GM06990 (cell line): ENCODE data around the gene FOXN1.

ENCODE experiments used
- DNase-seq: peaks from one replicate; pipeline ENCODE4 v3.0.0-alpha.2; 2011; ENCODE audit not compliant: insufficient read length; ENCODE audit errors: extremely low read depth
- H3K27me3 ChIP-seq: replicated peaks from 2 replicates; pipeline ENCODE4 v1.6.0; 2011; ENCODE audit warnings: low read length; ENCODE audit not compliant: control insufficient read depth, insufficient read depth
- H3K36me3 ChIP-seq: 2 replicates; pipeline ENCODE4 v1.5.1; 2011; ENCODE audit warnings: low read length; ENCODE audit not compliant: control insufficient read depth, insufficient read depth
- H3K4me3 ChIP-seq: replicated peaks from 2 replicates; pipeline ENCODE4 v1.5.1; 2011; ENCODE audit warnings: low read depth, mild to moderate bottlenecking, control low read depth, low read length
- CTCF ChIP-seq: IDR thresholded peaks from 2 replicates; pipeline ENCODE4 v1.5.1; 2011; ENCODE audit warnings: low read length, control low read depth, mild to moderate bottlenecking, inconsistent platforms; ENCODE audit not compliant: insufficient read depth, poor library complexity, severe bottlenecking

Gene FOXN1

GRCh38 chr17:28476076-28476865 lies 29.9 kb upstream of the FOXN1 start:
- DNase-seq: no peak
- TF ChIP-seq CTCF: no peak
- Histone ChIP-seq H3K27me3 (no peaks in the 10 kb centered on the region), H3K36me3 (no peaks in the 10 kb centered on the region), H3K4me3 (no peak overlapping the region)

GRCh38 chr17:28477928-28478327 lies 28.2 kb upstream of the FOXN1 start:
- no peak overlapping the region for H3K4me3 ChIP-seq
- no peaks in the 10 kb centered on the region for H3K36me3 ChIP-seq
- no peak for TF ChIP-seq CTCF
- DNase-seq: no peak
- no peaks in the 10 kb centered on the region for H3K27me3 ChIP-seq

GRCh38 chr17:28478712-28479615 lies 27.2 kb upstream of the FOXN1 start:
- TF ChIP-seq CTCF: no peak
- Histone ChIP-seq H3K27me3 (no peaks in the 10 kb centered on the region), H3K36me3 (no peaks in the 10 kb centered on the region), H3K4me3 (no peak overlapping the region)
- DNase-seq: no peak

GRCh38 chr17:28480278-28480677 lies 25.9 kb upstream of the FOXN1 start:
- no peaks in the 10 kb centered on the region for H3K27me3 ChIP-seq
- no peak for DNase-seq
- no peaks in the 10 kb centered on the region for H3K36me3 ChIP-seq
- no peak overlapping the region for H3K4me3 ChIP-seq
- no peak for TF ChIP-seq CTCF

- no peak for TF ChIP-seq CTCF
- no peak for DNase-seq
- Histone ChIP-seq H3K36me3 (no peaks in the 10 kb centered on the region), H3K4me3 (no peak overlapping the region), H3K27me3 (no peaks in the 10 kb centered on the region)
These were observed 25.2 kb upstream of the FOXN1 start for GRCh38 chr17:28480799-28481571.
